GM19193 (cell line): ENCODE results near the gene CNTN5.

Experiments
- POLR2A ChIP-seq: IDR thresholded peaks from 4 replicates; pipeline ENCODE4 v1.6.1; 2011; ENCODE audit not compliant: insufficient read depth, insufficient read length; ENCODE audit errors: extremely low read depth

Gene CNTN5

GRCh38 chr11:99881610-99882009 lies 860.9 kb downstream of the CNTN5 start:
- no peak for TF ChIP-seq POLR2A

GRCh38 chr11:99884750-99885149 lies 864.0 kb downstream of the CNTN5 start:
- no peak for TF ChIP-seq POLR2A

- TF ChIP-seq POLR2A: no peak
Measured at GRCh38 chr11:99887481-99887880, 866.7 kb downstream of the CNTN5 start.

GRCh38 chr11:99893811-99894210 lies 873.1 kb downstream of the CNTN5 start:
- TF ChIP-seq POLR2A: no peak

- TF ChIP-seq POLR2A: no peak
Measured at GRCh38 chr11:99901175-99901574, 880.4 kb downstream of the CNTN5 start.

- no peak for TF ChIP-seq POLR2A
Measured at GRCh38 chr11:99911116-99911515, 890.4 kb downstream of the CNTN5 start.

GRCh38 chr11:99916078-99916477 lies 895.3 kb downstream of the CNTN5 start:
- TF ChIP-seq POLR2A: no peak

GRCh38 chr11:99918761-99919160 lies 898.0 kb downstream of the CNTN5 start:
- TF ChIP-seq POLR2A: no peak

GRCh38 chr11:99920956-99921355 lies 900.2 kb downstream of the CNTN5 start:
- TF ChIP-seq POLR2A: no peak

- TF ChIP-seq POLR2A: no peak
Measured at GRCh38 chr11:99925968-99926367, 905.2 kb downstream of the CNTN5 start.

GRCh38 chr11:99932684-99933083 lies 911.9 kb downstream of the CNTN5 start:
- TF ChIP-seq POLR2A: no peak

- TF ChIP-seq POLR2A: no peak
Measured at GRCh38 chr11:99934008-99934407, 913.3 kb downstream of the CNTN5 start.

GRCh38 chr11:99937330-99937729 lies 916.6 kb downstream of the CNTN5 start:
- TF ChIP-seq POLR2A: no peak

GRCh38 chr11:99952816-99953215 lies 932.1 kb downstream of the CNTN5 start:
- no peak for TF ChIP-seq POLR2A

GRCh38 chr11:99960536-99960935 lies 939.8 kb downstream of the CNTN5 start:
- TF ChIP-seq POLR2A: no peak

GRCh38 chr11:99968336-99968735 lies 947.6 kb downstream of the CNTN5 start:
- no peak for TF ChIP-seq POLR2A

GRCh38 chr11:99973993-99974392 lies 953.2 kb downstream of the CNTN5 start:
- TF ChIP-seq POLR2A: no peak
